IMR-90 (cell line): ENCODE data around the gene TMEM131L. TPM values are rescaled to one million over a fixed set of nuclear protein-coding genes. Genes with fewer than 3 reads are reported as not detected.

Experiments
- ATAC-seq: fragments of 200-7000 bp; cut with Tn5 transposase; 2 replicates; pipeline ENCODE4 v1.9.1; 2020; ENCODE audit warnings: low read depth, mild to moderate bottlenecking, moderate library complexity
- BruUV-seq: library from RNA; stranded (reverse); fragments of 400-500 nt; replicated peaks from 2 replicates; lab custom pipeline; 2021; lab: Mats Ljungman, UMichigan
- CTCF ChIA-PET: fragments of 300-600 bp; formaldehyde crosslinking; extraction: SDS; loops from one replicate; lab custom pipeline; 2021; ENCODE audit warnings: antibody characterized with exemption; lab: Yijun Ruan, JAX
- POLR2A ChIA-PET: fragments of 300-600 bp; sonication (Branson Sonifier 250); formaldehyde crosslinking; loops from one replicate; lab custom pipeline; 2022; ENCODE audit warnings: antibody characterized with exemption; ENCODE audit not compliant: unreplicated experiment; lab: Charles Lee
- DNase-seq: peaks from one replicate; pipeline ENCODE4 v3.0.0; 2013
- H2AFZ ChIP-seq: replicated peaks from 2 replicates; pipeline ENCODE3; 2013; ENCODE audit warnings: low read length, mild to moderate bottlenecking; ENCODE audit not compliant: poor library complexity
- H2AK5ac ChIP-seq: 2 replicates; pipeline ENCODE4 v1.6.1; 2013; ENCODE audit warnings: low read depth, low read length, inconsistent platforms
- H2AK9ac ChIP-seq: replicated peaks from 2 replicates; pipeline ENCODE3; 2013; ENCODE audit warnings: mild to moderate bottlenecking, low read depth, low read length, moderate library complexity; ENCODE audit not compliant: poor library complexity
- H2BK120ac ChIP-seq: 2 replicates; pipeline ENCODE4 v1.6.1; 2013; ENCODE audit warnings: low read depth, low read length, inconsistent platforms
- H2BK15ac ChIP-seq: 3 replicates; pipeline ENCODE4 v1.6.1; 2013; ENCODE audit warnings: low read depth, low read length, inconsistent platforms
- H2BK20ac ChIP-seq: 2 replicates; pipeline ENCODE4 v1.6.1; 2013; ENCODE audit warnings: low read depth, mild to moderate bottlenecking, inconsistent platforms, low read length, moderate library complexity
- H2BK5ac ChIP-seq: 2 replicates; pipeline ENCODE4 v1.6.1; 2013; ENCODE audit warnings: mild to moderate bottlenecking, low read depth, low read length, inconsistent platforms; ENCODE audit not compliant: poor library complexity, severe bottlenecking
- H3K14ac ChIP-seq: replicated peaks from 2 replicates; pipeline ENCODE4 v1.6.1; 2013; ENCODE audit warnings: low read depth, low read length, inconsistent platforms
- H3K18ac ChIP-seq: 2 replicates; pipeline ENCODE4 v1.6.1; 2013; ENCODE audit warnings: low read depth, low read length, control low read depth
- H3K23ac ChIP-seq: 2 replicates; pipeline ENCODE4 v1.6.1; 2013; ENCODE audit warnings: low read depth, low read length, inconsistent platforms
- H3K27ac ChIP-seq: 2 replicates; pipeline ENCODE4 v1.5.1; 2013; ENCODE audit warnings: mild to moderate bottlenecking, control low read depth, low read length; ENCODE audit not compliant: insufficient read depth
- H3K27me3 ChIP-seq: 2 replicates; pipeline ENCODE4 v1.6.1; 2013; ENCODE audit warnings: low read length; ENCODE audit not compliant: control insufficient read depth, insufficient read depth
- H3K36me3 ChIP-seq: 2 replicates; pipeline ENCODE4 v1.6.1; 2013; ENCODE audit warnings: low read length, mixed read lengths; ENCODE audit not compliant: control insufficient read depth, insufficient read depth
- H3K4ac ChIP-seq: 2 replicates; pipeline ENCODE4 v1.6.1; 2013; ENCODE audit warnings: low read depth, low read length, inconsistent platforms
- H3K4me1 ChIP-seq: 2 replicates; pipeline ENCODE4 v1.6.1; 2013; ENCODE audit warnings: low read length, mixed read lengths; ENCODE audit not compliant: control insufficient read depth, insufficient read depth
- H3K4me2 ChIP-seq: 2 replicates; pipeline ENCODE4 v1.6.1; 2013; ENCODE audit warnings: low read depth, mild to moderate bottlenecking, control low read depth, low read length, moderate library complexity
- H3K4me3 ChIP-seq: 2 replicates; pipeline ENCODE4 v1.5.1; 2013; ENCODE audit warnings: low read depth, mild to moderate bottlenecking, control low read depth, low read length, moderate library complexity; ENCODE audit not compliant: insufficient read depth
- H3K56ac ChIP-seq: 2 replicates; pipeline ENCODE4 v1.6.1; 2013; ENCODE audit warnings: low read length, inconsistent platforms; ENCODE audit not compliant: insufficient read depth; ENCODE audit errors: extremely low read depth
- H3K79me1 ChIP-seq, 2 experiments: 2 replicates each; pipeline ENCODE4 v1.6.1; 2013; ENCODE audit warnings: low read length in 2 of 2, inconsistent platforms in 1 of 2, low read depth in 1 of 2
- H3K9ac ChIP-seq: 2 replicates; pipeline ENCODE4 v1.6.1; 2013; ENCODE audit warnings: low read depth, low read length, control low read depth
- H3K9me1 ChIP-seq: 2 replicates; pipeline ENCODE4 v1.6.1; 2013; ENCODE audit warnings: low read length, inconsistent platforms; ENCODE audit not compliant: insufficient read depth
- H3K9me3 ChIP-seq: 2 replicates; pipeline ENCODE4 v1.6.1; 2013; ENCODE audit warnings: low read length; ENCODE audit not compliant: control insufficient read depth, insufficient read depth
- H4K20me1 ChIP-seq: 2 replicates; pipeline ENCODE4 v1.6.1; 2013; ENCODE audit warnings: low read length, inconsistent platforms; ENCODE audit not compliant: insufficient read depth
- H4K5ac ChIP-seq: 2 replicates; pipeline ENCODE4 v1.6.1; 2013; ENCODE audit warnings: mild to moderate bottlenecking, low read depth, low read length, control low read depth
- H4K8ac ChIP-seq, 2 experiments: 2 replicates each; pipeline ENCODE4 v1.6.1; 2013; ENCODE audit warnings: low read depth in 2 of 2, low read length in 2 of 2, control low read depth in 1 of 2, inconsistent platforms in 1 of 2
- H4K91ac ChIP-seq: 2 replicates; pipeline ENCODE4 v1.6.1; 2013; ENCODE audit warnings: low read depth, low read length, inconsistent platforms; ENCODE audit not compliant: insufficient read depth
- BHLHE40 ChIP-seq: fragments of 150-350 bp; IDR thresholded peaks from 2 replicates; pipeline ENCODE4 v1.6.1; 2016; ENCODE audit warnings: mild to moderate bottlenecking, low read depth, low read length
- CEBPB ChIP-seq: IDR thresholded peaks from 2 replicates; pipeline ENCODE4 v1.6.1; 2012; ENCODE audit warnings: low read depth, low read length, improper control_type of control experiment
- CHD1 ChIP-seq: IDR thresholded peaks from 2 replicates; pipeline ENCODE4 v1.6.1; 2012; ENCODE audit warnings: low read depth, low read length, improper control_type of control experiment
- FOS ChIP-seq: fragments of 150-350 bp; IDR thresholded peaks from 2 replicates; pipeline ENCODE4 v1.6.1; 2016; ENCODE audit warnings: low read depth, low read length
- MAFK ChIP-seq: IDR thresholded peaks from 2 replicates; pipeline ENCODE4 v1.6.1; 2012; ENCODE audit warnings: low read depth, low read length, improper control_type of control experiment
- MAZ ChIP-seq: IDR thresholded peaks from 2 replicates; pipeline ENCODE4 v1.6.1; 2012; ENCODE audit warnings: low read depth, mild to moderate bottlenecking, low read length, improper control_type of control experiment, moderate library complexity, borderline replicate concordance
- MXI1 ChIP-seq: IDR thresholded peaks from 2 replicates; pipeline ENCODE4 v1.6.1; 2012; ENCODE audit warnings: low read depth, mild to moderate bottlenecking, low read length, moderate library complexity, borderline replicate concordance
- POLR2A ChIP-seq: IDR thresholded peaks from 2 replicates; pipeline ENCODE4 v1.6.1; 2012; ENCODE audit warnings: mild to moderate bottlenecking, low read depth, low read length
- RAD21 ChIP-seq: IDR thresholded peaks from 2 replicates; pipeline ENCODE4 v1.6.1; 2012; ENCODE audit warnings: low read length, improper control_type of control experiment
- RCOR1 ChIP-seq: IDR thresholded peaks from 2 replicates; pipeline ENCODE4 v1.6.1; 2012; ENCODE audit warnings: mild to moderate bottlenecking, low read length, improper control_type of control experiment; ENCODE audit not compliant: insufficient replicate concordance
- RFX5 ChIP-seq: IDR thresholded peaks from 2 replicates; pipeline ENCODE4 v1.8.0; 2012; ENCODE audit warnings: low read depth, mild to moderate bottlenecking, low read length, moderate library complexity
- WGBS, 2 experiments: methylation state at CpG; one replicate each; pipeline versions ENCODE4 v1.1.5 to v1.1.7; 2013; ENCODE audit warnings: missing lambda C conversion rate in 2 of 2; ENCODE audit not compliant: insufficient read length in 1 of 2; ENCODE audit errors: extremely low coverage in 2 of 2; 5-methylcytosine and 5-hydroxymethylcytosine counted together
- dilution Hi-C: fragments of 300-500 bp; cut with HindIII; formaldehyde crosslinking; loops from one replicate; pipeline ENCODE4 v1.14.3; 2018; ENCODE audit warnings: low sequenced_read_pairs; ENCODE audit not compliant: unreplicated experiment
- in situ Hi-C: fragments of 300-500 bp; cut with MboI; formaldehyde crosslinking; loops from 3 replicates; pipeline ENCODE4 v1.14.3; 2019; ENCODE audit warnings: low sequenced_read_pairs, inconsistent platforms, mixed read lengths
- intact Hi-C: fragments of 100-400 bp; cut with micrococcal nuclease; formaldehyde crosslinking; loops from 2 replicates; pipeline ENCODE4 v1.10.0; 2022
- polyA plus RNA-seq, 3 experiments: library from polyadenylated mRNA; depleted of rRNA; stranded (reverse); fragments of >200 nt; gene quantifications; 2 replicates each; pipeline ENCODE4 v1.2.3, GENCODE V29; 2012; ENCODE audit warnings: low replicate concordance in 1 of 3
- total RNA-seq: library from RNA; depleted of rRNA; stranded (reverse); fragments of >200 nt; gene quantifications from 2 replicates; pipeline ENCODE4 v1.2.3, GENCODE V29; 2012
- TF ChIP-seq, protein P1 (sequence below): fragments of 150-350 bp; IDR thresholded peaks from 2 replicates; pipeline ENCODE4 v1.6.1; 2016; ENCODE audit warnings: low read depth, mild to moderate bottlenecking, low read length, moderate library complexity, borderline replicate concordance
- TF ChIP-seq, protein P2 (sequence below): fragments of 150-350 bp; IDR thresholded peaks from 2 replicates; pipeline ENCODE4 v1.6.1; 2017; ENCODE audit warnings: mild to moderate bottlenecking, antibody characterized with exemption, low read length, low read depth
- TF ChIP-seq, protein P3 (sequence below): conservative IDR thresholded peaks from 2 replicates; pipeline ENCODE4 v1.5.1; 2012; ENCODE audit warnings: mild to moderate bottlenecking, low read depth, low read length, improper control_type of control experiment

TMEM131L gene
- total and polyA plus RNA-seq, 2 of the 4 experiments (the other 2 are of a cell fraction), result 8.4 to 23.8 TPM

DNA sequence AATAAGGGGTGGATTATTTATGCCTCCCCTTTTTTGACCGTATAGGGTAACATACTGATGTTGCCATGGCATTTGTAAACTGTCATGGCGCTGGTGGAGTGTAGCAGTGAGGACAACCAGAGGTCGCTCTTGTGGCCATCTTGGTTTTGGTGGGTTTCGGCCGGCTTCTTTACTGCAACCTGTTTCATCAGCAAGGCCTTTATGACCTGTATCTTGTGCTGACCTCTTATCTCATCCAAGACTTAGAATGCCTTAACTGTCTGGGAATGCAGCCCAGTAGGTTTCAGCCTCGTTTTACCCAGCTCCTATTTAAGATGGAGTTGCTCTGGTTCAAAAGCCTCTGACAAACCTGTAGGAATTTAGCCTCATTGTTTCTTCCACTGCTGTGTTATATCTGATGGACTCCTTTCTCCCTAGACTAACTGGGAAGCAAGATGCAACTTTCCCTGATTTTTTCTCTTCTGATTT is 71.4 kb downstream of the TMEM131L start:
- in situ Hi-C loops (no loop called here), intact Hi-C loops (no loop called here), dilution Hi-C loops (no loop called here)
- H3K4me2 ChIP-seq, result no peak overlapping the region
- no peak overlapping the region for H4K91ac ChIP-seq
- no peak overlapping the region for H2BK20ac ChIP-seq
- no TSS peak for BruUV-seq
- ATAC-seq, result no peak
- TF ChIP-seq, protein P1, sequence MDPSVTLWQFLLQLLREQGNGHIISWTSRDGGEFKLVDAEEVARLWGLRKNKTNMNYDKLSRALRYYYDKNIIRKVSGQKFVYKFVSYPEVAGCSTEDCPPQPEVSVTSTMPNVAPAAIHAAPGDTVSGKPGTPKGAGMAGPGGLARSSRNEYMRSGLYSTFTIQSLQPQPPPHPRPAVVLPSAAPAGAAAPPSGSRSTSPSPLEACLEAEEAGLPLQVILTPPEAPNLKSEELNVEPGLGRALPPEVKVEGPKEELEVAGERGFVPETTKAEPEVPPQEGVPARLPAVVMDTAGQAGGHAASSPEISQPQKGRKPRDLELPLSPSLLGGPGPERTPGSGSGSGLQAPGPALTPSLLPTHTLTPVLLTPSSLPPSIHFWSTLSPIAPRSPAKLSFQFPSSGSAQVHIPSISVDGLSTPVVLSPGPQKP, result no peak
- TF ChIP-seq MAZ, result no peak
- TF ChIP-seq RCOR1, result no peak
- TF ChIP-seq CEBPB, result no peak
- TF ChIP-seq MXI1, result no peak
- TF ChIP-seq, protein P2, sequence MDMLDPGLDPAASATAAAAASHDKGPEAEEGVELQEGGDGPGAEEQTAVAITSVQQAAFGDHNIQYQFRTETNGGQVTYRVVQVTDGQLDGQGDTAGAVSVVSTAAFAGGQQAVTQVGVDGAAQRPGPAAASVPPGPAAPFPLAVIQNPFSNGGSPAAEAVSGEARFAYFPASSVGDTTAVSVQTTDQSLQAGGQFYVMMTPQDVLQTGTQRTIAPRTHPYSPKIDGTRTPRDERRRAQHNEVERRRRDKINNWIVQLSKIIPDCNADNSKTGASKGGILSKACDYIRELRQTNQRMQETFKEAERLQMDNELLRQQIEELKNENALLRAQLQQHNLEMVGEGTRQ, result no peak
- no peak for TF ChIP-seq FOS
- no peak for TF ChIP-seq RFX5
- no peak for TF ChIP-seq BHLHE40
- TF ChIP-seq RAD21, result no peak
- TF ChIP-seq, protein P3, sequence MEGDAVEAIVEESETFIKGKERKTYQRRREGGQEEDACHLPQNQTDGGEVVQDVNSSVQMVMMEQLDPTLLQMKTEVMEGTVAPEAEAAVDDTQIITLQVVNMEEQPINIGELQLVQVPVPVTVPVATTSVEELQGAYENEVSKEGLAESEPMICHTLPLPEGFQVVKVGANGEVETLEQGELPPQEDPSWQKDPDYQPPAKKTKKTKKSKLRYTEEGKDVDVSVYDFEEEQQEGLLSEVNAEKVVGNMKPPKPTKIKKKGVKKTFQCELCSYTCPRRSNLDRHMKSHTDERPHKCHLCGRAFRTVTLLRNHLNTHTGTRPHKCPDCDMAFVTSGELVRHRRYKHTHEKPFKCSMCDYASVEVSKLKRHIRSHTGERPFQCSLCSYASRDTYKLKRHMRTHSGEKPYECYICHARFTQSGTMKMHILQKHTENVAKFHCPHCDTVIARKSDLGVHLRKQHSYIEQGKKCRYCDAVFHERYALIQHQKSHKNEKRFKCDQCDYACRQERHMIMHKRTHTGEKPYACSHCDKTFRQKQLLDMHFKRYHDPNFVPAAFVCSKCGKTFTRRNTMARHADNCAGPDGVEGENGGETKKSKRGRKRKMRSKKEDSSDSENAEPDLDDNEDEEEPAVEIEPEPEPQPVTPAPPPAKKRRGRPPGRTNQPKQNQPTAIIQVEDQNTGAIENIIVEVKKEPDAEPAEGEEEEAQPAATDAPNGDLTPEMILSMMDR, result no peak
- TF ChIP-seq MAFK, result no peak
- no peak for TF ChIP-seq POLR2A
- no peak for TF ChIP-seq CHD1
- H3K9me1 ChIP-seq, result peaks cover 11% of the 10 kb centered on the region
- H3K4ac ChIP-seq, result no peak overlapping the region
- peaks cover 11% of the 10 kb centered on the region for H3K4me1 ChIP-seq
- H3K9me3 ChIP-seq, result no peaks in the 10 kb centered on the region
- no peak overlapping the region for H2AFZ ChIP-seq
- H3K27me3 ChIP-seq, result no peaks in the 10 kb centered on the region
- H2BK5ac ChIP-seq, result no peak overlapping the region
- no peak overlapping the region for H3K18ac ChIP-seq
- H3K79me1 ChIP-seq, result peaks cover 9 to 10% of the 10 kb centered on the region in 2 experiments; a peak in 3 of 4 replicates
- H3K27ac ChIP-seq, result no peak overlapping the region
- no peaks in the 10 kb centered on the region for H3K36me3 ChIP-seq
- no peak overlapping the region for H3K56ac ChIP-seq
- H3K14ac ChIP-seq, result no peak overlapping the region
- no peak for DNase-seq
- WGBS, 2 experiments, result no CpG with 5 or more reads among the region's 6 CpGs
- ChIA-PET CTCF (no interaction called here), POLR2A (no interaction called here)
- no peak overlapping the region for H2BK15ac ChIP-seq
- H3K4me3 ChIP-seq, result no peak overlapping the region
- no peak overlapping the region for H2AK5ac ChIP-seq
- no peak overlapping the region for H4K8ac ChIP-seq
- H3K23ac ChIP-seq, result no peak overlapping the region
- no peak overlapping the region for H3K9ac ChIP-seq
- H4K20me1 ChIP-seq, result peaks cover 8% of the 10 kb centered on the region; the same call in 1 of the 2 replicates
- H2BK120ac ChIP-seq, result no peak overlapping the region
- no peak overlapping the region for H4K5ac ChIP-seq
- no peak overlapping the region for H2AK9ac ChIP-seq
